ENCODE measurements around the gene DNPH1.

DNPH1 gene, protein sequence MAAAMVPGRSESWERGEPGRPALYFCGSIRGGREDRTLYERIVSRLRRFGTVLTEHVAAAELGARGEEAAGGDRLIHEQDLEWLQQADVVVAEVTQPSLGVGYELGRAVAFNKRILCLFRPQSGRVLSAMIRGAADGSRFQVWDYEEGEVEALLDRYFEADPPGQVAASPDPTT

GRCh38 chr6:43228951-43229802, at the start of gene DNPH1:
DNPH1 (minus strand) TSS chr6:43229481; CDS start chr6:43229456, 25 bp downstream.
- peak; percentile 49 for DNase-seq

GRCh38 chr6:43278524-43279078, 49.3 kb upstream of the DNPH1 start:
- no peak for DNase-seq

DNA sequence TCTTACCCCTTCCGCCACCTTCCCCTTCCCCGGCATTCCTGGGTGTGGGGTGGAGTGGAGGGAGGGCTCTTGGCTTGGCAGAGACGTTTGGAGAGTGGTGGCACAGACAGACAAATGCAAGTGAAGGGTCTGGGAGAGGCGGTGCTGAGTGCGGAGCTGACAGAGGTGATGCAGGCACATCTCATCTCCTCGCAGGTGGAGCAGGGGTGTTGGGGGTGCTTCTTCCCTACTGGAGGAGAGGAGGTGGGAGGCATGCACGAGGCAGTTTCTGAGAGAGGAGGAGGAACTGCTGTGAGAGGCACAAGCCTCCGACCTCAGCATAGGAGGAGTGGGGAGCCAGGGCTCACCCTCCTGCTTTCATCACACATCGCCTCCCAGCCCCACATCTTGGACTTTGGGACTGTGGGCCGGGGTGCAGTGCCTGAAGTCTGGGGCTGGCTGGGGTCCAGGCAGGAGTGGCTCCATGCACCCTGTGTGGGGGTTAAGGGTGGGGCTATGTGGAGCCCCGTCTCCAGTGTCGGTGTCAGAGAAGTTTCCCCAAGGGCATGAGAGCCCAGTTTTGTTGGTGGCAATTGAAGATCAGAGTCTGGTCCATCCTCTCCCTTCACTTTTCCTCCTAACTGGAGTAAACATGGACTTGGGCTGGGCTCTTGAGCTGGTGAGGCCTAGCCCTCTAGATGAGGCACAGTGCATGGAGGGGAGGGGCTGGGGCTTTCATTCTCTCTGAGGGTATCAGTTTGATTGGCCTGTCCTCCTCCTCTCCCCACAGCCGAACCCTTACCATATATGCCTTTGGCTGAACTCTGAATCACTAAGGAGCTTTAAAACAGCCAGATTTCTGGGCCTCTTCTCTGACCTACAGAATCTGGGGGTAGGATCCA, 48.6 kb upstream of the DNPH1 start:
- no peak for DNase-seq

DNA sequence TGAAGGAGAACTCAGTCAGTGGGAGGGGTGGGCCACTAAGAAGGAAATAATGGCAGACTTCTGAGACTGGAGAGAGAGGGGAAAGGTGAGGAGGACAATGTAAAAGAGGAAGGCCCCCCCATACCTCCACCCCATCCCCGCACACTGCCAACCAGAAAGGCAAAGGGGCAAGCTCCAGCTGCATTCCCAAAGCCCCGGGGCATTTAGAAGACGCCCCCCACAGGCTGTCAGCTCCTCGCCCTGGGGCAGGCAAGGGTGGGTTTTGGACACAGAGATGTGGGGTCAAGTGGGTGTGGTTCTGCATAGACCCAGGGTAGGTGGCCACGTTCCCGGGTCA, 48.0 kb upstream of the DNPH1 start:
- DNase-seq = no peak

DNA sequence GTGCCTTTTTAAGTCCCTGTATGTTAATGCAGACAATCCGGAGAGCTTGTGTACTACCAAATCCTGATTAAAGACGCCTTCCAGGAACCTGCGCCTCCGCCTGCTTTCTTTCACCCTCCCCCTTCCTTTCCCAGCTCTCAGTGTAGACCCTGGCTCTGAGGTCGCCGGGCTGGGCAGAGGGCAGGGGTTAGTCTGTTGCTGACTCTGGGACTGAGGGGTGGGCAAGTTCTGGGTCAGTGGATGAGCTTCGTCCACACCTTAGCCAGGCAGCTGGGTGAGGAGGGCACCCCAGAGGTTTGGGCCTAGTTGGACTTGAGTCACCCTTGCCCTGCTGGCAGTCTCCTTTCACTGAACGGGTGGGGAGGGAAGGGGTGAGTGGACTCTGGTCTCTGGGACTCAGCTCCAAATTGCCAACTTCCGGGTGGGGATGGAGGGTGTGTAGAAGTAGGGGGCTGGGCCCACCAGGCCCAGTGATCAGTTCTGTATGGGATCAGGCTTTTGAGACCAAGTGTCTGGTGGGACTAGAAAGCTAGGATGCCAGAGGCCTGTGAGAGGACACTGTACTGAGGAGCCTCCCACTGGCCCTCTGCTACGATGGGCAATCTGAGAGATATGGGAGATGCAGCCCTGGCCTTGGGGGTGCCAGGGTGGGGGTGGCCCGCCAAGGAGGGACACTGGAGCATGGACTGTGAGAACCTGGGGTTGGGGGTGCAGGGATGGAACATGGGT, 47.5 kb upstream of the DNPH1 start:
- no peak for DNase-seq

- DNase-seq = no peak
These were observed 46.7 kb upstream of the DNPH1 start for GRCh38 chr6:43275801-43276576.

DNA sequence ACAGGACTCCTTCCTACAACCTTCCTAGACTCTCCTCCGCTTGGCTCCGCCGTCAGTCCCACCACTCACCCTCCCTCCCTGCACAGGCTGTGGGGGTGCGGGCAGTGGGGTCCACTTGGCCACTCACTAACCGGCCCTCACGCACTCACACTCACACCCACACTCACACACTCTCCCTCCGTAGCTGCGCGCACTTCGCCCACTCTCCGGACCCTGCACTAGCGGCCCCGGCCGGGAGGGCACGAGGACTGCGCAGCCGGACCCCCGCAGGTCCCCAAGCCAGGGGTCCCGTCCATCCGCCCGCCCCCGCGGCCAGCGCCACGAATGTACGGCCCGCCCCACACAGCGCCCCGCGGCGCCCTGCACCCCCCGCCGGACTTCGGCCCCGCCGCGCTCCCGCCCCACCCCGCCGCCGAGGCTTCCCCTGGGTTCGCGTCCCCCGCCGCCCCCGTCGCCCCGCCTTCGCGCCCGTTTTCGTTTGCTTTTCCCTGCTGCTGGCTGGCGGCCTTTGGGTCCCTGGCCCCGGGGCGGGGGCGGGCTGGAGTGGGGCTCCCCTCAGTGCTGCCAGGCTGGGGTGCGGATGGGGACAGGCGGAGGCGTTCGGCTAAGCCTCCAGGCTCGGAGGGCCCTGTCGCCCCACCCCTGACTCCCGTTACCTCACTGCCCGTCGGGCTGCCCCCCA, 45.8 kb upstream of the DNPH1 start:
- no peak for DNase-seq

- DNase-seq = no peak
These were observed 45.0 kb upstream of the DNPH1 start for GRCh38 chr6:43274127-43274915.

DNA sequence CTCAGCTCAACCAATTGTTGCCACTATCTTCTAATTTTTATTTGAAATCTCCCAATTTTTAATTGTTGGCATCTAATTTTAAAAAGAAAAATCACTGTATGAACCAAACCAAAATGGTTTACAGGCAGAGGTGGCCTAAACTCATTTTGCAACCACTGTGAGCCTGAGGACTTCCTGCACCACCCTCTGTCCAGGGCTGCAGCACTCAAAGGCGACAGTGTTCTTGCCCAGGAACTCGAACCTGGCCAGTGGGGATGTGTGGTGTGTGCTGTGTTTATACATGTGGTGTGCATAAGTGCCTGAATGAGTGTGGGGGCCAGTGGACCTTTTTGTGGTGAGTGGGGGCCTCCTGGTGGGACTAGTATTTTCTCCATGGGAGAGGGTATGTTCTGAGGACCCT, 44.4 kb upstream of the DNPH1 start:
- no peak for DNase-seq

GRCh38 chr6:43271944-43272343, 42.7 kb upstream of the DNPH1 start:
- DNase-seq = no peak

- DNase-seq = no peak
These were observed 42.0 kb upstream of the DNPH1 start for GRCh38 chr6:43271103-43271815.

DNA sequence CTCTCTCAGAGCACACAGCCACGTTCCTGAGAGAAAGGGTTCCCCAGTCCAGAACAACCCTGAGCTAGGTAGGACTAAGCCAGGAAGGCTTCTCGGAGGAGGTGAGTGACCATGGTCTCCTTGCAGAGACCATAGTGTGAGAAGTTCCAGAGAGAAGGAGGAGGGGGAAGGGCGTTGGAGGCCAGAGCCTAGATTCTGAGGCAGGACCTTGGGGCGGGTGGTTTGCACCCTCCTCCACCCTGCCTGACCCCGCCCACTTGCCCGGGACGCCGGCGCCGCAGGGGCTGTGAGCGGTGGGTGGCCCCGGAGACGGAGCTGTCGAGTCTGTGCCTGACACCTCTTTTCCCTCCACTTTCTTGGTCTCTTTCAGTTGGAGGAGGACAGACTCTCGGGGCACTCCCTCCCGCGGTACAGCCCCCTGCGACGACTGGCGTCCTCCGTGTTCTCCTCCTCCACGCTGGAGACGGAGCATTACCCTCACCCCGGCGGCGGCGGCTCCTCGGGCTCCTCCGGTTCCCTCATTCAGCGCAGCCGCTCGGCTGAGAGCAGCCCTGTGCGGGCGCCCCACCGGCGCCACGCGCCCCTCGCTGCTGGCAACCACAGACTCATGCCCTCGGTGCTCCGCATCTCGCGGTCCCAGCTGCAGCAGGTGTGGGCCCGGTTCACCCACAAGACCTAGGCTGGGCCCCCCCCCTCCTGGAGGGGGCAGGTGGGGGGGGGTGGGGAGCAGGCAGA, 40.2 kb upstream of the DNPH1 start:
- no peak for DNase-seq

DNA sequence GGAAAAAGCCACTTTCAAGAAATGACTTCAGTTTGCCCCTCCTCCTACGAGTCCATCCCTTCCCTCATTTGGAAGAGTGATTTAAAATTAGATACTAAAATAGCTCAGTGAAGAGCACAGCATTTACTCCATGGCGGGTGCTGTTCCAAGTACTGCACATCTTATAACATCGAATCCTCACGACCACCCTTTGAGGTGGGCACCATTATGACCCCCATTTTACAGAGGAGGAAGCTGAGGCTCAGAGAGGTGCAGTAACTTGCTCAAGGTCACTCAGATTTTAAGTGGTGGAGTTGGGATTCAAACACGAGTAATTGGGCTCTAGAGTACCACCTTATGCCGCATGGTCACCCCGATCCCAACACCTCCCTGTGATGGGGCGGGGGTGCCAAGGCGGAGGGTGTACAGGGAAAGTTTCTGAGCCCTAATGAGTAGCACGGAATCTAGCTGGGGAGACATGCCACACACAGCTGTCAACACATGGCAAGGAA, 39.5 kb upstream of the DNPH1 start:
- no peak for DNase-seq

DNA sequence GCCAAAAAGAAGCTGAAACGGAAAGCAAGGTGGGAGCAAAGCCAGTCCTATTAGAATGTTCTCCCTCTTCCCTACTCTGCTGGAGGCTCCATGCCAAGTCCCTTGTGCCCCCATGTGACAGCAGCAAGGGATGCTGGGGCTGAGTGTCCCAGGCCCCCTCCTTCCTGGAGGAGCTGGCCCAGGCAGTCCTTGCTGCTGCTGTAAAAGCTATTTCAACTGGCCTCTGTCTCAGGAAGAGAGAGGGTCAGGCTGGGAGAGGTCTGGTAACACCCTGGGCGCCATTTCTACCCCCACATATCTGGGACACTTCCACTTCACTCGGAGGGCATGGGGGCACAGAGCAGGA, 39.0 kb upstream of the DNPH1 start:
- no peak for DNase-seq

DNA sequence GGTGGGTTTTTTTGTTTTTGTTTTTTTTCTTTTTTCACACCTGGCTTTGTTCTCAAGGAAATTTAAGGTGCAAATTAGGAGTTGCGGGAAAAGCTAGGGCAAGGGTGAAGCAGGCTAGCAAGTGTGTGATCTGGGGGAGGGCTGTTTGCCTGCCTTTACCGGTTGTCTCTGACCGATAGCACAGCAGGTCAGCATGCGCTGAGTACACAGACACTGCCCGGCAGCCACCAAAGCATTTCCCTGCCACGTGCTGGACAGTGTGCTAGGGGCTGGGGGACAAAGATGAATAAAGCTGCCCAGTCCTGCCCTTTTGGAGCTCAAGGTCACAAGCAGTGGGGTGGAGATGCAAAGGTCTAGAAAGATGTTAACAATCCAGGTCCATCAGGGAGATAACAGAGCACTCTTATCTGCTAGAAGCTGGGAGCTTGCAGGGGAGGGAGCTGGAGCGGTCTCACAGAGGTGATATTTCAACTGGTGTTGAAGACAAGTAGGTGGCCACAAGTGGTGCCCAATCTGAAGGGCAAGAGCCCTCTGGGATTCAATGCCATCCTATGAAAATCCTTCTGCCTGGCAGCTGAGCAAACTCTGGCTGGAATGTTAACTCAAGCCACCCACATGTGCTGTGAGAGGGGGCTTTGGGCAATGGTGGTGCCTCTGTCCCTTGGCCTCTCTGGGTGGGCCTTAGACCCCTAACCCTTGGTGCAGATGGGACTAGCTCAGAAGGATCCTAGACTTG, 38.5 kb upstream of the DNPH1 start:
- DNase-seq = no peak

DNA sequence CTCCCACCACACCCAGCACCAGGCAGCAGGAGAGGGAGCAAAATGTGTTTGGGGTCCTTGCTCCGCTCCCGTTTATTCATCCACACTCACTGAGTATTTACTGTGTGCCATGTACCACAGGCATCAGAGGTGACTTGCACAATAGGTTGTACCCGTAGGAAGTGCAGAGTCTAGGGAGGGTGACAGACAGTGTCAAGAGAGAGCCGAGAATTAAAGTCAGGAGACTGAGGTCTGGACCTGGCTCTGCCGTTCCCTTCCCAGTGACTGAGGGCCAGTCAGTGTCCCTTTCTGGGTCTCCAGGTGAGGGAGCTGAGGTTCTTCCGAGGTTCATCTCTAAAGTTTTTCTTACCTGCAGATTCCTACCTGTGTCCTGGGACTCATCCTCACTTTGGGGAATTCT, 36.3 kb upstream of the DNPH1 start:
- no peak for DNase-seq

DNA sequence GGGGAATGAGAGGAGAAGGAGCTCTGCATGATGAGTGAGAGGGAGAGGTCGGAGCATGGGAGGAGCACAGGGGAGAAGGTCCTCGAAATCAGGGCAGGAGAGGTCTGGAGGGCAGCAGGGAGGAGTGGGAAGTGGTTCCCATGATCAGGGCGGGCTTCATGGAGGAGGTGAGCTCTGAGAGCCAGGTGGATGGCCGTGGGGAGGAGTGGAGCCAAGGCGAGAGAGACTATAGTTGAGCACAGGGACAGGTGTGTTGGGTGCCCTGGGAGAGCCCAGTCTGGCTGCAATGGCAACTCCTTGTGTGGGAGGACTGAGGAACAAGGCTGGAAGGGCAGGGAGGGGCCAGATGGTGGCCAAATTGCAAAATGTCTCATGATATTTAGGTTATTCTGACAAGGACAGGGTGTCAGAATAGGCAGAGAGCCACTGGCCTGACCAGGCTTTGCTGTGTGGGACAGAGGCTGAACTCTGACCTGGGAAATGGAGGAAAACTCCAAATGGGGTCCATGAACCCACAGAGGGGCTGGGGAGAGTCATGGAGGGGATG, 35.4 kb upstream of the DNPH1 start:
- no peak for DNase-seq
